Ectodermal cell (in vitro differentiated cells): ENCODE results near the gene VGLL3.

ENCODE experiments used
- H3K27ac ChIP-seq: 2 replicates; pipeline ENCODE4 v1.7.0; 2013; ENCODE audit warnings: mild to moderate bottlenecking, low read depth, low read length; ENCODE audit not compliant: insufficient read depth, poor library complexity, severe bottlenecking
- H3K27me3 ChIP-seq: 2 replicates; pipeline ENCODE4 v1.7.0; 2013; ENCODE audit warnings: mild to moderate bottlenecking, low read length; ENCODE audit not compliant: insufficient read depth, control insufficient read depth, poor library complexity, severe bottlenecking
- H3K36me3 ChIP-seq: one replicate; pipeline ENCODE4 v1.7.0; 2013; ENCODE audit warnings: low read length; ENCODE audit not compliant: control insufficient read depth, insufficient read depth
- H3K4me1 ChIP-seq: one replicate; pipeline ENCODE4 v1.7.0; 2013; ENCODE audit warnings: low read length; ENCODE audit not compliant: control insufficient read depth, insufficient read depth
- H3K4me3 ChIP-seq: 2 replicates; pipeline ENCODE4 v1.7.0; 2013; ENCODE audit warnings: low read depth, low read length, control low read depth; ENCODE audit not compliant: insufficient read depth
- H3K9me3 ChIP-seq: 2 replicates; pipeline ENCODE4 v1.7.0; 2013; ENCODE audit warnings: mild to moderate bottlenecking, low read length, moderate library complexity; ENCODE audit not compliant: control insufficient read depth
- WGBS, 2 experiments: methylation state at CpG; one replicate each; pipeline ENCODE4 v1.1.7; 2013; ENCODE audit warnings: missing lambda C conversion rate in 2 of 2; 5-methylcytosine and 5-hydroxymethylcytosine counted together

VGLL3 gene

DNA sequence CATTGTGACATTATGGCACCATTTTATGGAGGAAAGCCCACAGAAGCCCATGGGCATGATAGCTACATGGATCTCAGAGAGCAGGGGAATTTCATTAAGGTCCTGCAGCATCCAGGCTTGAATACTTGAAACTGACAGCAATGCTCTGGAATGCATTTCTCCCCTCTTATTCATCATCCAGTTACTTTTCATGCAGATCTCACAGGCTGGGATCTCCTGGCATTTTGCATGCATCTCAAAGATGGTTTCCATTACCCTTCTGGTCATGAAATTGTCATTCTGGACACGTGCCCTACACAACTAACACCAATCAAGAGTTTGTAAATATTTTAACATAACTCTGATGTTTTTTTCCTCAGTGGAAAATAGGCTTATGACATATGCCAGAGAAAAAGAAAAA, 32.4 kb downstream of the VGLL3 start:
- no peak overlapping the region for H3K27ac ChIP-seq

DNA sequence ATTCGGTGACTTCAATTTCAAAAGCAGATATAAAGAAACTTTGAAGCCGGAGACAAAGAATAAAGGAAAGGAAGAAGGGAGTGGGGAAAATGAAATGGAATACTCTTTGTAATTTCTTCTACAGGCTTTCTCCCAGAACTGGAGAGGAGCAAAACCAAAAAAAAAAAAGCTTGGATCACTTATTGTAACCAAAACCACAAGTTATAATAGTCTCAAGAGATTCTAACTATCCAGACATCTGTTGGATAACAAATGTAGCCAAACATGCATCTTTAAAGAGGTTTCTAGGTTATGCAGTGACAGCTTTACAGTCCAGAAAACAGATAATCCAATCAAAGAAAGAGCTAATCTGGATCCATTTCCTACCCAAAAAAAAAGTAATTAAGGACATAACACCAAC, 36.2 kb downstream of the VGLL3 start:
- no peaks in the 10 kb centered on the region for H3K36me3 ChIP-seq
- no peak overlapping the region for H3K27ac ChIP-seq
- H3K27me3 ChIP-seq: no peaks in the 10 kb centered on the region
- no peaks in the 10 kb centered on the region for H3K9me3 ChIP-seq
- no peak overlapping the region for H3K4me3 ChIP-seq
- no peaks in the 10 kb centered on the region for H3K4me1 ChIP-seq
- 94 to 97% methylated on average over 2 of the region's 2 CpGs for WGBS, 2 experiments

More for the DNA sequence above, 32.4 kb downstream of the VGLL3 start:
- WGBS, 2 experiments: 67% methylated on average over 1 of the region's 1 CpG; no CpG with 5 or more reads in 1 of the 2 experiments
- H3K27me3 ChIP-seq: no peaks in the 10 kb centered on the region
- no peaks in the 10 kb centered on the region for H3K9me3 ChIP-seq
- no peak overlapping the region for H3K4me3 ChIP-seq
- no peaks in the 10 kb centered on the region for H3K36me3 ChIP-seq
- H3K4me1 ChIP-seq: no peaks in the 10 kb centered on the region

DNA sequence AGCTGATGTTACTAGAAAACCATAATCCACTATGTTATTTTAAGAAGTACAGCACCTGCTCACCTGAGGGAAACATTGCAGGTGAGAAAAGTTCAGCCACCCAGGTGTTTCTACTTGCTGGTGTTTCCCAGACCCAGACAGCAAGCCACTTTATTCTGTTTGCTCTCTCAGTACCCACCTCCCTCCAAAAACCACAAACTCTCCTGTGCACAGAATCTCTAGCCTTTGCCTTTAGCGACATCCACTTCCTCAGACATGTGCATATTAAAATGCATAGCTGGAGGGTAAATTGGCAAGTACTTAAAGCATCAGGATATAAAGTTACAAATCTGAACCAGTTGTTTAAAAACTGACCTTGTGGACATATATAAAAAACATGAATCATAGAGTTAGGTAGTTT, 36.7 kb downstream of the VGLL3 start:
- H3K4me3 ChIP-seq: no peak overlapping the region
- H3K4me1 ChIP-seq: no peaks in the 10 kb centered on the region
- H3K27me3 ChIP-seq: no peaks in the 10 kb centered on the region
- H3K27ac ChIP-seq: no peak overlapping the region
- H3K9me3 ChIP-seq: no peaks in the 10 kb centered on the region
- no peaks in the 10 kb centered on the region for H3K36me3 ChIP-seq
- 70% methylated on average over 1 of the region's 1 CpG; no CpG with 5 or more reads in 1 of the 2 experiments for WGBS, 2 experiments

DNA sequence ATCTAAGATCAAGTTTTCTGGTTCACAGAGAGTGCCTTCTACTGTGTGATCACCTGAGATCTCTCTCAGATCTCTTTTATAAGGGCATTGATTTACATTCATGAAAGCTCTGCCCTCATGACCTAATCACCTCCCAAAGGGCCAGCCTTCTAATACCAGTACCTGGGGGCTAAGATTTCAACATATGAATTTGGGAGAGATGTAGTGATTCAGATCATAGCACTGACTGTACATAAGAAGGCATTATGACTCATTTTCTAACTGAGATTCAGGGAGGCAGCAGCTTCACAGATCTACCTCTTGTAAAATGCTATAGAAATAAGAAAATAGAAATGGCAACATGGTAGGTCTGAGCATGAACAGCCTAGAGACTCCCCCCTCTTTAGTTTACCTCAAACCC, 39.6 kb downstream of the VGLL3 start:
- no peak overlapping the region for H3K27ac ChIP-seq
- no peaks in the 10 kb centered on the region for H3K27me3 ChIP-seq
- H3K4me3 ChIP-seq: no peak overlapping the region
- no peaks in the 10 kb centered on the region for H3K36me3 ChIP-seq
- no peaks in the 10 kb centered on the region for H3K9me3 ChIP-seq
- no peaks in the 10 kb centered on the region for H3K4me1 ChIP-seq

DNA sequence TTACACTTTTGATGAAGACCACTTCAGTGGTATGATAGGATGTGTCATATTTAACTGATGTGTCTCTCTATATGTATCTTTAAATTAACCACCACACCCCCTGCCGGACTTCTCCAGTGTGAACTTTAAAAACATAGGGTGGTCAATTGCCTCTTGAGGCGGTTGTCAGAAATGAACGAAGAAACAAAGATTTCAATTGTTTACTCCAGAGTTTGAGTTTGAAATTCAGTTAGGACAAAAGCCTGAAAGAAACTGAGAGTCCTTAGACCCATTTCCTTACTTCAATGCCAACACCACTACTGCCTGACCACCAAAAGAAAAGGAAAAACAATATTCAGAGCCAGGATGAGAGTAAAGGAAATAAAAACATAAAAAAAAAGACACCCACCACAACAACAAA, 40.2 kb downstream of the VGLL3 start:
- H3K36me3 ChIP-seq: no peaks in the 10 kb centered on the region
- H3K27ac ChIP-seq: no peak overlapping the region
- WGBS, 2 experiments: 90 to 92% methylated on average over 3 of the region's 3 CpGs
- no peaks in the 10 kb centered on the region for H3K27me3 ChIP-seq
- H3K4me1 ChIP-seq: no peaks in the 10 kb centered on the region
- H3K4me3 ChIP-seq: no peak overlapping the region
- no peaks in the 10 kb centered on the region for H3K9me3 ChIP-seq

DNA sequence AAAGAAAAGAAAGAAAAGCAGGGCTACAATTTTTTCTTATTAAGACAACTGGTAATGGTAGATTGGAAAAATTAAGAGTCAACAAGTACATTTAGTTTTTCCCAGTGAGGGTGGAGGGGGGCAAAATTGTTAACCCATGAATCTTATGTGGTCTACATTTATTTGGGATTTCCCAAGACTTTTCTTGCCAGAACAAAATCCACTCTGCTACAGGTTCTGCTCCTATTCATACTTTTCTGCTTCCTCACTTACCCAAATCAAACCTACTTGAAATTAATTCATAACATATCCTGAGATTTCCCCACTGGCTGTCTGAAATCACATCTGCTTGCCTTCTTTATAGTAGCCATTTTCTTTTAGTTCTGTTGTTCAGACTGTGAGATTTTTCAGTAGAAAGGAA, 41.1 kb downstream of the VGLL3 start:
- H3K4me3 ChIP-seq: no peak overlapping the region
- H3K9me3 ChIP-seq: no peaks in the 10 kb centered on the region
- H3K27ac ChIP-seq: no peak overlapping the region
- H3K27me3 ChIP-seq: no peaks in the 10 kb centered on the region
- H3K36me3 ChIP-seq: no peaks in the 10 kb centered on the region
- H3K4me1 ChIP-seq: no peaks in the 10 kb centered on the region

DNA sequence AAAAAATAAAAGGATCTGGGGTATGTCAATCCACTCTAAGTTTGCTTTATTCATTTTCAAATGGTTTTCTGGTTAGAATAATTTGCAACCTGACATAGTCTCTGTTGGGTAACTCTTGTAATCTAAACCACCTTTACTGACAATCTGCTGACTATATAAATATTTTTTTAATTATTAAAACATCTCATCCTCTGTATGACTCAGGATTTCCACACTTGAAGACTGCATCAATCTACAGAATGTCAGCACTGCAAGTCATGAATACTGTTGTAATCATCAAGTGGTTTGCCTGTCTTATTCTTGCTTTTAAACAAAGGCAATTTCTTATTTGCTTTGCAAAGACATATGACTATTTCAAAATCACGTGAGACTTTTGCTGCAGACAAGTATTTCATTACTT, 42.1 kb downstream of the VGLL3 start:
- 90 to 92% methylated on average over 1 of the region's 1 CpG for WGBS, 2 experiments
- no peak overlapping the region for H3K27ac ChIP-seq
- no peaks in the 10 kb centered on the region for H3K4me1 ChIP-seq
- no peaks in the 10 kb centered on the region for H3K36me3 ChIP-seq
- no peaks in the 10 kb centered on the region for H3K9me3 ChIP-seq
- H3K27me3 ChIP-seq: no peaks in the 10 kb centered on the region
- H3K4me3 ChIP-seq: no peak overlapping the region

DNA sequence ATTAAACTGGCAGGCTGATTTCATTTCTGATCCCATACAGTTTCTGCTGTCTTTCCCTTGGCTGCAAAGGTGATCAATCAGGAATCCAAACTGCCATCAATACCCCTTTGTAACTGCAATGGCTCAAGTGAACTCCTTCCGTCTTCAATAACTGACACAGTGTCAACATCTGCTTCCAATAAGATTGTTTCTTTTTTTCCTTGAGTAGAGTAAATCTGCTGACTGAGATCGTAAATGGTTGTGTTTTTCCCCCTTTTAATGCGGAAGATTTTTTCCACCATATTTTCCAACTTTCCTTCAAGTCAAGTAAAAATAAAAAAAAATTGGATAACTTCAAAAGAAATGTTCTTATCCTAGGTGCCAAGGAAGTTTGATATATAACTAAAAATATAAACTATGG, 48.7 kb downstream of the VGLL3 start:
- no peaks in the 10 kb centered on the region for H3K9me3 ChIP-seq
- WGBS, 2 experiments: 83 to 100% methylated on average over 1 to 2 of the region's 3 CpGs
- no peaks in the 10 kb centered on the region for H3K36me3 ChIP-seq
- no peaks in the 10 kb centered on the region for H3K4me1 ChIP-seq
- H3K27ac ChIP-seq: no peak overlapping the region
- no peaks in the 10 kb centered on the region for H3K27me3 ChIP-seq
- no peak overlapping the region for H3K4me3 ChIP-seq

DNA sequence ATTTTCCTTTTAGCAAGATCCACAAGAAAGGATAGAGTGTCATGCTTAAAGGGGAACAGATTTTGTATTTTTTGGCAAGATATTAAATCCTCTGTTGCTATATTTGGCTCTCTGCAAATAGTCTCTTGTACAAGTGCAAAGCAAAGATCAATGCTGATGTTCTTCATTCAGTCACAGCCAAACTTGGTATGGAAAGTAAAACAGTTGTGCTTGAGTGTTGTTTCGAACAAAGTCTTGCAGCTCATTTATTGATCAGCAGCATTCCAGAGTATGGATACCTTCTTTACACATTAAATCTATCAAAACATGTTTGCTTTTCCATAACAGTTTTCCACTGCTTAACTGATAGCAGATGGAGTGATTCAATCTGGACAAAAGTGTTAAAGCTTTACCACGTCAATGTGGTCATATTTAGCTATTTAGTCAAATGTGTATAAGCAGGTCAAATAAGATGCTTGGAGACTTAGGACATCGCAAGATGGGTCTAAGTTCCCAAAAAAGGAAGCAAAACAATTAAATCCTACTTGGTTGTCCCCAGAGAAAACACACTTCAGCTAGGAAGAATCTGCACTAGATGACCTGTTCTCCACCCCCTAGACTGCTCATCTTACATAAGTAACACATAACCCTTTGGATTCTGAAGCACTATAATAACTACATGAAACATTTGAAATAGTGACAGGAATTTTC, 52.4 kb downstream of the VGLL3 start:
- Histone ChIP-seq H3K27ac (peak overlapping the region; percentile 11), H3K36me3 (no peaks in the 10 kb centered on the region), H3K27me3 (no peaks in the 10 kb centered on the region), H3K9me3 (no peaks in the 10 kb centered on the region), H3K4me1 (no peaks in the 10 kb centered on the region), H3K4me3 (no peak overlapping the region)
- 97 to 99% methylated on average over 3 of the region's 3 CpGs for WGBS, 2 experiments

DNA sequence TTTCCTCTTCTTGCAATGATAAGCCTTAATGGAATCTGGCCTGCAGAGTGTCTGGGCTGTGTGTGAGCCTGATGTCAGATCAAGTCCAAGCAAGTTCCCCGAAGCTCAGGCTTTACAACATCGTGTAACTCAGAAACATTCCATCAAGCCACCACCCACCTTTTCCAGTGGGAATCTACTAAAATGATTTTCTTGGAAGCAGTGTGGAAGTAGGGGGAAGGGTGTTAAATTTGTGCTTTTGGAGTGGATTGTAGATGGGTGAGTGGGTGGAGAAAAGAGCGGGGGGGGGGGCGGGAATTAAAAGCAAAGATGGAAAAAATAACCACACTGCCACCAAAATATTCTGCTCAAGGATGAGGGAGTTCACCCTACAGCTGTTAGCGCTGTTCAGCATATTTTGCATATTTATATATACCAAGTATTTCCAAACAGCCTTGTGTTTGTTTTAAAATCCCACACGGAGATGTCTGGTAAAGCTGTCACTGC, 53.6 kb downstream of the VGLL3 start:
- H3K9me3 ChIP-seq: no peaks in the 10 kb centered on the region
- H3K36me3 ChIP-seq: no peaks in the 10 kb centered on the region
- WGBS, 2 experiments: 83 to 93% methylated on average over 1 to 4 of the region's 6 CpGs
- H3K27ac ChIP-seq: no peak overlapping the region
- H3K4me3 ChIP-seq: no peak overlapping the region
- no peaks in the 10 kb centered on the region for H3K4me1 ChIP-seq
- H3K27me3 ChIP-seq: no peaks in the 10 kb centered on the region

DNA sequence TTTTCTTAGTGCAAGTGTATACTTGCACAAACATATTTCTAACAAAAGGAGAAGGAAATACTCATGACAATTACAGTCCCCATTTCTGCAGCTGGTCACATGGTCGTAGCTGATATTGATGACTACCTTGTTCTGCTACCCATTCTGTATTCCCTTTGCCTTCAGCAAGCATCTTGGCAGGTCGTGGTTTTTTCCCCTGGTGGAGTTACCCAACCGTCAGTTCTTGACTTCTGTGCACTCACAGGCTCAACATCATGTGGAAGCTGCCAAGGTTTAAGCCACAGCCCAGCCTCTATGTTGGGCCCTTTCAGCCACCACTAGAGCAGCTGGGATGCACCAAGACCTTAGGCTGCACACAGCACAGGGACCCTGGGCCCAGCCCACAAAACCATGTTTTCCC, 56.1 kb downstream of the VGLL3 start:
- Histone ChIP-seq H3K4me1 (no peaks in the 10 kb centered on the region), H3K27me3 (no peaks in the 10 kb centered on the region), H3K4me3 (no peak overlapping the region), H3K9me3 (no peaks in the 10 kb centered on the region), H3K27ac (no peak overlapping the region), H3K36me3 (no peaks in the 10 kb centered on the region)
- 91 to 92% methylated on average over 3 of the region's 3 CpGs for WGBS, 2 experiments
